OCI-LY7 (cell line): ENCODE results near the gene IGSF21. TPM values are rescaled to one million over a fixed set of nuclear protein-coding genes. Genes with fewer than 3 reads are reported as not detected.

Source experiments
- BruUV-seq: library from RNA; stranded (reverse); fragments of 400-500 nt; replicated peaks from 2 replicates; lab custom pipeline; 2021; lab: Mats Ljungman, UMichigan
- CTCF ChIA-PET: fragments of 300-600 bp; sonication (Branson Sonifier 250); formaldehyde crosslinking; loops from one replicate; lab custom pipeline; 2022; ENCODE audit warnings: antibody characterized with exemption; ENCODE audit not compliant: unreplicated experiment; lab: Charles Lee
- POLR2A ChIA-PET: fragments of 300-600 bp; sonication (Branson Sonifier 250); formaldehyde crosslinking; loops from one replicate; lab custom pipeline; 2022; ENCODE audit warnings: antibody characterized with exemption; lab: Charles Lee
- DNase-seq: peaks from one replicate; pipeline ENCODE4 v3.0.0-alpha.2; 2015; ENCODE audit warnings: low spot score
- H2AFZ ChIP-seq: fragments of 200-600 bp; sonication (generic), shearing (Covaris generic); 2 replicates; pipeline ENCODE4 v1.6.1; 2014; ENCODE audit warnings: mild to moderate bottlenecking, antibody characterized with exemption, low read length, moderate library complexity
- H3K27ac ChIP-seq: fragments of 200-600 bp; sonication (generic); 2 replicates; pipeline ENCODE4 v1.5.1; 2014; ENCODE audit warnings: mixed run types, low read depth, mild to moderate bottlenecking, moderate library complexity, low read length, inconsistent platforms; ENCODE audit not compliant: poor library complexity, severe bottlenecking
- H3K36me3 ChIP-seq: fragments of 200-600 bp; sonication (generic); 2 replicates; pipeline ENCODE4 v1.6.1; 2014; ENCODE audit warnings: mild to moderate bottlenecking, antibody characterized with exemption, low read length, moderate library complexity, mixed read lengths; ENCODE audit not compliant: insufficient read depth
- H3K4me1 ChIP-seq: fragments of 200-600 bp; sonication (generic); 2 replicates; pipeline ENCODE4 v1.5.1; 2014; ENCODE audit warnings: mild to moderate bottlenecking, low read length; ENCODE audit not compliant: insufficient read depth, poor library complexity, severe bottlenecking
- H3K4me2 ChIP-seq: fragments of 200-600 bp; sonication (generic); 2 replicates; pipeline ENCODE4 v1.6.1; 2014; ENCODE audit warnings: mild to moderate bottlenecking, low read length
- H3K4me3 ChIP-seq: fragments of 200-600 bp; sonication (generic); 2 replicates; pipeline ENCODE4 v1.5.1; 2014; ENCODE audit warnings: mild to moderate bottlenecking, low read depth, low read length; ENCODE audit not compliant: poor library complexity, severe bottlenecking
- H3K79me2 ChIP-seq: fragments of 200-600 bp; sonication (generic); 2 replicates; pipeline ENCODE4 v1.6.1; 2016; ENCODE audit warnings: low read depth, mild to moderate bottlenecking, low read length, moderate library complexity, mixed read lengths; ENCODE audit not compliant: insufficient read depth
- H3K9me2 ChIP-seq: fragments of 200-600 bp; sonication (generic); 2 replicates; pipeline ENCODE4 v1.6.1; 2016; ENCODE audit warnings: mild to moderate bottlenecking, low read length, mixed read lengths; ENCODE audit not compliant: insufficient read depth
- H3K9me3 ChIP-seq: fragments of 200-600 bp; sonication (generic); 2 replicates; pipeline ENCODE4 v1.6.1; 2014; ENCODE audit warnings: mild to moderate bottlenecking, mixed run types, low read length, mixed read lengths
- H4K20me1 ChIP-seq: fragments of 200-600 bp; sonication (generic); 2 replicates; pipeline ENCODE4 v1.6.1; 2014; ENCODE audit warnings: mild to moderate bottlenecking, antibody characterized with exemption, low read length, moderate library complexity, mixed read lengths; ENCODE audit not compliant: insufficient read depth
- EZH2phosphoT487 ChIP-seq: fragments of 200-600 bp; sonication (generic); IDR thresholded peaks from 2 replicates; pipeline ENCODE4 v1.6.1; 2018; ENCODE audit warnings: low read depth, borderline replicate concordance, mild to moderate bottlenecking, mixed run types, antibody characterized with exemption, low read length, moderate library complexity, mixed read lengths
- intact Hi-C: fragments of 100-400 bp; cut with micrococcal nuclease; formaldehyde crosslinking; loops from one replicate; pipeline ENCODE4 v1.10.0; 2022; ENCODE audit not compliant: unreplicated experiment
- total RNA-seq, 2 experiments: library from RNA; depleted of rRNA in 1 of 2; stranded (reverse); fragments of >200 nt in 1 of 2; shearing (Covaris generic) in 1 of 2; gene quantifications; 2 replicates each; pipeline ENCODE4 v1.2.3, GENCODE V29; 2014 to 2022
- TF ChIP-seq, protein P1 (sequence below): fragments of 200-600 bp; sonication (generic); conservative IDR thresholded peaks from 2 replicates; pipeline ENCODE4 v1.5.1; 2014; ENCODE audit warnings: mild to moderate bottlenecking, antibody characterized with exemption, low read length, moderate library complexity, mixed read lengths

Gene IGSF21
- total RNA-seq, 2 experiments from 2014 or later, result 0.17 TPM; not detected in 1

DNA sequence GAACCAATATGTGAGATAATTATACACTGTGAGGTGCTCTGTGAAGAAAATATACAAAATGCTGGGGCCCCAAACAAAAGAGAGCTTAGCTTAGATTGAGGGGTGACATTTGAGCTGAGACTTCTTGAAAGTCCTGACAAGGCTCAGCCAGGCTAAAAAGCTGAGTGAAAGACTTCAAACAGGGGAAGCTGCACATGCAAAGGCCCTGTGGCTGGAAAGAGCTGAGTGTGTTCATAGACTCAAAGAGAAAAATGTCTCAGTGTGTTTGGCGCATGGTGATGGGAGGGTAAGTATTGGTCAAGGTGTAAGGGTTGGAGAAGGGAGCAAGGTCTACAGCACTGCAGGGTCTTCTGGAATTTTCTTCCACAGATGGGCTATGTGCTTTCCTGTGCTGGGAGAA, 245.9 kb downstream of the IGSF21 start:
- ChIA-PET POLR2A (no interaction called here), CTCF (no interaction called here)
- H3K36me3 ChIP-seq, result no peaks in the 10 kb centered on the region
- H3K9me2 ChIP-seq, result no peaks in the 10 kb centered on the region
- H3K27ac ChIP-seq, result no peak overlapping the region
- H3K4me3 ChIP-seq, result no peak overlapping the region
- no peaks in the 10 kb centered on the region for H4K20me1 ChIP-seq
- intact Hi-C loops, result no loop called here
- no peaks in the 10 kb centered on the region for H3K9me3 ChIP-seq
- H3K79me2 ChIP-seq, result no peaks in the 10 kb centered on the region
- no peak overlapping the region for H3K4me2 ChIP-seq
- TF ChIP-seq EZH2phosphoT487, result no peak
- TF ChIP-seq, protein P1, sequence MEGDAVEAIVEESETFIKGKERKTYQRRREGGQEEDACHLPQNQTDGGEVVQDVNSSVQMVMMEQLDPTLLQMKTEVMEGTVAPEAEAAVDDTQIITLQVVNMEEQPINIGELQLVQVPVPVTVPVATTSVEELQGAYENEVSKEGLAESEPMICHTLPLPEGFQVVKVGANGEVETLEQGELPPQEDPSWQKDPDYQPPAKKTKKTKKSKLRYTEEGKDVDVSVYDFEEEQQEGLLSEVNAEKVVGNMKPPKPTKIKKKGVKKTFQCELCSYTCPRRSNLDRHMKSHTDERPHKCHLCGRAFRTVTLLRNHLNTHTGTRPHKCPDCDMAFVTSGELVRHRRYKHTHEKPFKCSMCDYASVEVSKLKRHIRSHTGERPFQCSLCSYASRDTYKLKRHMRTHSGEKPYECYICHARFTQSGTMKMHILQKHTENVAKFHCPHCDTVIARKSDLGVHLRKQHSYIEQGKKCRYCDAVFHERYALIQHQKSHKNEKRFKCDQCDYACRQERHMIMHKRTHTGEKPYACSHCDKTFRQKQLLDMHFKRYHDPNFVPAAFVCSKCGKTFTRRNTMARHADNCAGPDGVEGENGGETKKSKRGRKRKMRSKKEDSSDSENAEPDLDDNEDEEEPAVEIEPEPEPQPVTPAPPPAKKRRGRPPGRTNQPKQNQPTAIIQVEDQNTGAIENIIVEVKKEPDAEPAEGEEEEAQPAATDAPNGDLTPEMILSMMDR, result no peak
- no peaks in the 10 kb centered on the region for H3K4me1 ChIP-seq
- DNase-seq, result no peak
- no peak overlapping the region for H2AFZ ChIP-seq
- no TSS peak for BruUV-seq

DNA sequence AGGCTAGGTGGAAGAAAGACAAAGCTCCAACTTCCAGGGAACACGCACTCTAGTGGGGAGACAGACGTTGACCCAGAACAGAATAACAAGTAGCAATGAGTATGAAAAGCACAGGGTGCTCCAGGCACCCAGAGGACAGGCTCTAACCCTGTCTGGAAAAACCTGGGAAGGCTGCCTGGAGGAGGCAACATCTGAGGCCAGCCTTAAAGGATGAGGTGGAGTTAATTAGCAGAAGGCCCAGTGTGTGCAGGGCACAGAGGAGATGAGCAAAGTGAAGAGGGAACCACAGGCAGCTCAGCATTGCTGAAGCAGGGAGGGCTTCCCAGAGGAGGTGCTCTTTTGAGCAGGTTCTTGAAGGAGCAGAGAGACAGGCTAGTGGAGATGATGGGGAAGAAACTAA, 246.4 kb downstream of the IGSF21 start:
- no TSS peak for BruUV-seq
- ChIA-PET CTCF (no interaction called here), POLR2A (no interaction called here)
- Histone ChIP-seq H3K9me2 (no peaks in the 10 kb centered on the region), H2AFZ (no peak overlapping the region), H3K4me1 (no peaks in the 10 kb centered on the region), H3K4me2 (no peak overlapping the region), H3K27ac (no peak overlapping the region), H3K9me3 (no peaks in the 10 kb centered on the region), H3K79me2 (no peaks in the 10 kb centered on the region), H3K36me3 (no peaks in the 10 kb centered on the region), H4K20me1 (no peaks in the 10 kb centered on the region), H3K4me3 (no peak overlapping the region)
- TF ChIP-seq EZH2phosphoT487, result no peak
- TF ChIP-seq, protein P1, result no peak
- DNase-seq, result no peak
- intact Hi-C loops, result no loop called here

- CTCF ChIA-PET, result no interaction called here
- Histone ChIP-seq H3K9me2 (no peaks in the 10 kb centered on the region), H2AFZ (no peak overlapping the region), H3K36me3 (no peaks in the 10 kb centered on the region), H3K4me3 (no peak overlapping the region), H3K79me2 (no peaks in the 10 kb centered on the region), H3K9me3 (no peaks in the 10 kb centered on the region), H3K4me2 (no peak overlapping the region), H3K27ac (no peak overlapping the region), H3K4me1 (no peaks in the 10 kb centered on the region), H4K20me1 (no peaks in the 10 kb centered on the region)
- no peak for DNase-seq
- POLR2A ChIA-PET, result no interaction called here
- intact Hi-C loops, result no loop called here
- TF ChIP-seq, protein P1, result no peak
- TF ChIP-seq EZH2phosphoT487, result no peak
- no TSS peak for BruUV-seq
These were observed 247.0 kb downstream of the IGSF21 start for GRCh38 chr1:18354612-18355011.
